Measurements from ENCODE around the gene CCL25. TPM values are rescaled to one million over a fixed set of nuclear protein-coding genes. Genes with fewer than 3 reads are reported as not detected.

CCL25 gene
- total and polyA plus RNA-seq, 2 donors (not counting 3 experiments of a cell fraction or from before 2014, with no cell fraction given): not detected

DNA sequence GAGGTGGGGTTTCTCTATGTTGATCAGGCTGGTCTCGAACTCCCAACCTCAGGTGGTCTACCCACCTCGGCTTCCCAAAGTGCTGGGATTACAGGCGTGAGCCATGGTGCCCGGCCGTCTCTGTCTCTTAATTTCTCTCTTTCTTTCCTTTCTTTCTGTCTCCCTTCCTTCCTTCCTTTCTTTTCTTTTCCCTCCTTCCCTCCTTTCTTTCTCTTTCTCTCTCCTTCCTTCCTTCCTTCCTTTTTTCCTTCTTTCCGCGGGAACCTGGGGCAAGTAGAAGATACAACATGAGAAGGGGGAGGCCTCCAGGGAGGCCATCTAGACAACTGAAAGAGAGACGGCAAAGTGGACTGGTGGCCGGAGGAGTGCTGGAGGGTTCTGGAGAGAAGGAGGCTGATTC is 31.9 kb upstream of the CCL25 start:
- POLR2A ChIA-PET: no interaction called here

More for the DNA sequence above, 31.9 kb upstream of the CCL25 start:
- no peaks in the 10 kb centered on the region for H3K36me3 ChIP-seq (ENCODE audit: control insufficient read depth in 2 of 2, extremely low read depth in 1 of 2, insufficient read depth in 2 of 2, low read length in 2 of 2)
- CTCF ChIA-PET: no interaction called here
- no peaks in the 10 kb centered on the region for H3K79me2 ChIP-seq (ENCODE audit: control insufficient read depth, insufficient read depth, low read length)
- no peak overlapping the region for H2AFZ ChIP-seq (ENCODE audit: low read depth, low read length)
- H3K4me2 ChIP-seq (ENCODE audit: insufficient read depth, low read length): no peak overlapping the region
- TF ChIP-seq MYC (IDR thresholded peaks at IDR 0.05; ENCODE audit: low read depth, low read length): no peak
- TF ChIP-seq FOS (IDR thresholded peaks at IDR 0.05; ENCODE audit: borderline replicate concordance, insufficient read depth, low read length): no peak
- TF ChIP-seq POLR2AphosphoS5 (IDR thresholded peaks at IDR 0.05; ENCODE audit: insufficient read depth, low read depth, low read length): no peak
- no peak for TF ChIP-seq GATA2 (IDR thresholded peaks at IDR 0.05; ENCODE audit: insufficient read depth, insufficient read length, low read depth, low read length)
- TF ChIP-seq, protein P1, sequence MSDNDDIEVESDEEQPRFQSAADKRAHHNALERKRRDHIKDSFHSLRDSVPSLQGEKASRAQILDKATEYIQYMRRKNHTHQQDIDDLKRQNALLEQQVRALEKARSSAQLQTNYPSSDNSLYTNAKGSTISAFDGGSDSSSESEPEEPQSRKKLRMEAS (IDR thresholded peaks at IDR 0.05; ENCODE audit: insufficient read depth, insufficient read length): no peak
- TF ChIP-seq, protein P2, sequence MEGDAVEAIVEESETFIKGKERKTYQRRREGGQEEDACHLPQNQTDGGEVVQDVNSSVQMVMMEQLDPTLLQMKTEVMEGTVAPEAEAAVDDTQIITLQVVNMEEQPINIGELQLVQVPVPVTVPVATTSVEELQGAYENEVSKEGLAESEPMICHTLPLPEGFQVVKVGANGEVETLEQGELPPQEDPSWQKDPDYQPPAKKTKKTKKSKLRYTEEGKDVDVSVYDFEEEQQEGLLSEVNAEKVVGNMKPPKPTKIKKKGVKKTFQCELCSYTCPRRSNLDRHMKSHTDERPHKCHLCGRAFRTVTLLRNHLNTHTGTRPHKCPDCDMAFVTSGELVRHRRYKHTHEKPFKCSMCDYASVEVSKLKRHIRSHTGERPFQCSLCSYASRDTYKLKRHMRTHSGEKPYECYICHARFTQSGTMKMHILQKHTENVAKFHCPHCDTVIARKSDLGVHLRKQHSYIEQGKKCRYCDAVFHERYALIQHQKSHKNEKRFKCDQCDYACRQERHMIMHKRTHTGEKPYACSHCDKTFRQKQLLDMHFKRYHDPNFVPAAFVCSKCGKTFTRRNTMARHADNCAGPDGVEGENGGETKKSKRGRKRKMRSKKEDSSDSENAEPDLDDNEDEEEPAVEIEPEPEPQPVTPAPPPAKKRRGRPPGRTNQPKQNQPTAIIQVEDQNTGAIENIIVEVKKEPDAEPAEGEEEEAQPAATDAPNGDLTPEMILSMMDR (IDR thresholded peaks at IDR 0.05; ENCODE audit: extremely low read depth in 1 of 2, insufficient read depth in 1 of 2, low read depth in 1 of 2, low read length in 2 of 2): no peak
- no peak for TF ChIP-seq POLR2A (IDR thresholded peaks at IDR 0.05; ENCODE audit: low read depth, low read length)
- no peak for TF ChIP-seq JUN (IDR thresholded peaks at IDR 0.05; ENCODE audit: borderline replicate concordance, insufficient read depth, insufficient read length, low read depth)
- TF ChIP-seq EZH2 (IDR thresholded peaks at IDR 0.05; ENCODE audit: borderline replicate concordance, low read depth, low read length, severe bottlenecking): no peak
- H3K9ac ChIP-seq (replicated peaks; ENCODE audit: extremely low read depth, insufficient read depth, low read length): no peak overlapping the region
- H3K9me3 ChIP-seq (replicated peaks; ENCODE audit: control insufficient read depth, insufficient read depth, low read length): no peaks in the 10 kb centered on the region
- no peak overlapping the region for H3K4me3 ChIP-seq (replicated peaks in 1 of 3; ENCODE audit: insufficient read depth in 1 of 3, low read depth in 1 of 3, low read length in 3 of 3)
- H3K9me1 ChIP-seq (replicated peaks; ENCODE audit: control insufficient read depth, extremely low read depth, insufficient read depth, low read length): no peaks in the 10 kb centered on the region
- no peaks in the 10 kb centered on the region for H3K27me3 ChIP-seq (ENCODE audit: control insufficient read depth in 2 of 2, insufficient read depth in 2 of 2, low read length in 2 of 2)
- intact Hi-C loops (cut with micrococcal nuclease): no loop called here
- no peak for FAIRE-seq
- no TSS peak for BruUV-seq (replicated peaks)
- H3K27ac ChIP-seq (ENCODE audit: insufficient read depth, low read depth, low read length): no peak overlapping the region
- no peaks in the 10 kb centered on the region for H4K20me1 ChIP-seq (replicated peaks; ENCODE audit: control insufficient read depth, extremely low read depth, insufficient read depth, low read length)
- dilution Hi-C loops (cut with MboI; ENCODE audit: extremely low pct_ligation_motif_present, low sequenced_read_pairs): no loop called here
- no peak for DNase-seq (ENCODE audit: low read depth, low spot score)
- no peaks in the 10 kb centered on the region for H3K4me1 ChIP-seq (ENCODE audit: control insufficient read depth, extremely low read depth, insufficient read depth, low read length)

Data from endothelial cell of umbilical vein (primary cell).